Measurements from ENCODE around the gene FHIT. TPM values are rescaled to one million over a fixed set of nuclear protein-coding genes. Genes with fewer than 3 reads are reported as not detected.

Gene FHIT
- polyA plus RNA-seq, 1 of the 3 experiments (the other 2 are of a cell fraction) = 0.41 TPM

- TF ChIP-seq GABPA (IDR thresholded peaks at IDR 0.05; ENCODE audit: low read depth) (no peak), TCF12 (IDR thresholded peaks at IDR 0.05) (no peak), JUND (IDR thresholded peaks at IDR 0.05) (no peak), FOXM1 (IDR thresholded peaks at IDR 0.05; ENCODE audit: low read depth) (no peak), POLR2AphosphoS5 (IDR thresholded peaks at IDR 0.05; ENCODE audit: low read depth, low read length) (no peak), RFX5 (IDR thresholded peaks at IDR 0.05; ENCODE audit: low read length) (no peak), IRF3 (IDR thresholded peaks at IDR 0.05; ENCODE audit: low read depth, low read length) (no peak), RXRA (IDR thresholded peaks at IDR 0.05; ENCODE audit: borderline replicate concordance, low read depth) (no peak), MEF2A (IDR thresholded peaks at IDR 0.05; ENCODE audit: borderline replicate concordance, low read depth) (no peak), SMC3 (IDR thresholded peaks at IDR 0.05; ENCODE audit: low read depth, low read length) (no peak), EP300 (IDR thresholded peaks at IDR 0.05; ENCODE audit: borderline replicate concordance in 1 of 2, low read depth in 1 of 2, low read length in 1 of 2) (no peak), USF1 (IDR thresholded peaks at IDR 0.05; ENCODE audit: borderline replicate concordance, low read depth) (no peak), PBX3 (IDR thresholded peaks at IDR 0.05) (no peak), ELF1 (IDR thresholded peaks at IDR 0.05) (no peak), RAD21 (IDR thresholded peaks at IDR 0.05; ENCODE audit: low read length) (no peak), GATA2 (CRISPR knock-in tag; IDR thresholded peaks at IDR 0.05) (no peak), EZH2phosphoT487 (IDR thresholded peaks at IDR 0.05; ENCODE audit: borderline replicate concordance, low read depth) (no peak)
- TF ChIP-seq, protein P1, sequence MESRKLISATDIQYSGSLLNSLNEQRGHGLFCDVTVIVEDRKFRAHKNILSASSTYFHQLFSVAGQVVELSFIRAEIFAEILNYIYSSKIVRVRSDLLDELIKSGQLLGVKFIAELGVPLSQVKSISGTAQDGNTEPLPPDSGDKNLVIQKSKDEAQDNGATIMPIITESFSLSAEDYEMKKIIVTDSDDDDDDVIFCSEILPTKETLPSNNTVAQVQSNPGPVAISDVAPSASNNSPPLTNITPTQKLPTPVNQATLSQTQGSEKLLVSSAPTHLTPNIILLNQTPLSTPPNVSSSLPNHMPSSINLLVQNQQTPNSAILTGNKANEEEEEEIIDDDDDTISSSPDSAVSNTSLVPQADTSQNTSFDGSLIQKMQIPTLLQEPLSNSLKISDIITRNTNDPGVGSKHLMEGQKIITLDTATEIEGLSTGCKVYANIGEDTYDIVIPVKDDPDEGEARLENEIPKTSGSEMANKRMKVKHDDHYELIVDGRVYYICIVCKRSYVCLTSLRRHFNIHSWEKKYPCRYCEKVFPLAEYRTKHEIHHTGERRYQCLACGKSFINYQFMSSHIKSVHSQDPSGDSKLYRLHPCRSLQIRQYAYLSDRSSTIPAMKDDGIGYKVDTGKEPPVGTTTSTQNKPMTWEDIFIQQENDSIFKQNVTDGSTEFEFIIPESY (IDR thresholded peaks at IDR 0.05; ENCODE audit: borderline replicate concordance, low read depth) = no peak
- H2AFZ ChIP-seq (ENCODE audit: low read depth) = no peak overlapping the region
- H3F3A ChIP-seq (replicated peaks; ENCODE audit: insufficient read depth) = no peaks in the 10 kb centered on the region
Measured at GRCh38 chr3:59762941-59763340, 1488.3 kb downstream of the FHIT start.

More at GRCh38 chr3:59762941-59763340, 1488.3 kb downstream of the FHIT start:
- no peak overlapping the region for H3K4me2 ChIP-seq
- ChIA-PET CTCF (interaction anchor here (0.9 kb wide), 1 partner anchor 47 kb away, joined by 3 read pairs; no protein-coding TSS in a partner anchor), POLR2A (no interaction called here)
- H3K9me3 ChIP-seq = no peaks in the 10 kb centered on the region
- no peaks in the 10 kb centered on the region for H3K36me3 ChIP-seq (replicated peaks in 1 of 2; ENCODE audit: control insufficient read depth in 1 of 2, insufficient read depth in 2 of 2, low read length in 1 of 2)
- H3K9me2 ChIP-seq = no peaks in the 10 kb centered on the region
- 78% methylated on average over 5 of the region's 5 CpGs for WGBS (ENCODE audit: low lambda C conversion rate)
- no peak overlapping the region for H3K27ac ChIP-seq (ENCODE audit: low read depth in 2 of 2, low read length in 1 of 2)
- peaks cover 0 to 9% of the 10 kb centered on the region in 2 experiments; a peak in 1 of 4 replicates for H3K4me1 ChIP-seq (ENCODE audit: control insufficient read depth in 1 of 2, insufficient read depth in 2 of 2, low read depth in 1 of 2, low read length in 1 of 2)
- no peak for DNase-seq
- no peak overlapping the region for H3K4me3 ChIP-seq (ENCODE audit: low read depth in 2 of 2, low read length in 1 of 2)
- H3K79me2 ChIP-seq (ENCODE audit: insufficient read depth) = no peaks in the 10 kb centered on the region
- H4K20me1 ChIP-seq (ENCODE audit: insufficient read depth) = no peaks in the 10 kb centered on the region
- H3K9ac ChIP-seq = no peak overlapping the region
- H3K27me3 ChIP-seq (ENCODE audit: insufficient read depth) = no peaks in the 10 kb centered on the region; the same call in 1 of the 2 replicates
